ENCODE data around the gene HAGHL. TPM values are rescaled to one million over a fixed set of nuclear protein-coding genes. Genes with fewer than 3 reads are reported as not detected.

HAGHL gene
- total and polyA plus RNA-seq, 2 donors (not counting 1 experiment from before 2014, with no cell fraction given) = 3.7 to 16.3 TPM

DNA sequence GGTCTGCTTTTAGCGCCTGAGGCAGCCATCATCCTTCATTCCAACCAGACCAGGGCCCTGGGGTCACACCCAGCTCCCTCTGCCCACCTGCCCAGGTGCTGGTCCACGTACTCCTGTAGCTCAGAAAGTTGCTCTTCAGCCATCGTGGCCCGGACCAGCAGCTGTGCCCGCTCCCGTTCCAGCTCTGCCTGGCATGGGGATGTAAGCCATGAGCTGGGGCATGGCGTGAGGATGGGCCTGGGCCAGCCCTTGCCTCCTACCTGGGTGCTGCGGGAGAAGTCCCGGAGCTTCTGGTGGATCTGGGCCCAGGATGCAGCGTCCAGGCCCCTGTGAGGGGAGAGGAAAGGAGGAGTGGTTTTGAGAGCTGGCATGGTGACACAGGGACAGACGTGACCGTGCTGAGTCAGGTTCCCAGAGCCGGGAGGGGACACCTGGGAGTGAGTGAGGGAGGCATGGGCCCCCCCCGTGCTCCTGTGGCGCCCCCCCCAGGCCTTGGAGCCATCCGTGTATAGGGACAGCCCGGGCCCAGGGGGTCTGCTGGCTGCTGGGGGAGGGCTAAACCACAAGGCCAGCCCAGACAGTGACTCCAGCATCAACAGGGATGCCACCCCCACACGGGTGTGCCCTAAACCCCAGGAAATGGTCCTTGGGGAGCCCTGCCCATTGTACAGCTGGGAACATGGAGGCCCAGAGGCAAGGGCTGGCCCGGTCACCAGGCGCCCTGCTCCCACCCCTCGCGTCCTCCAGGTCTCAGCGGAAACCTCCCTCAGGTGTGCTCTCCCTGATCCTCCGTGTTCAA, 3.9 kb upstream of the HAGHL start:
- no peak overlapping the region for H3K4me2 ChIP-seq (ENCODE audit: extremely low read depth, insufficient read depth, low read length)
- H3K27me3 ChIP-seq (ENCODE audit: control insufficient read depth, insufficient read depth, low read length) = no peaks in the 10 kb centered on the region
- H3K27ac ChIP-seq (ENCODE audit: insufficient read depth, low read length) = no peak overlapping the region
- H2AFZ ChIP-seq (ENCODE audit: low read length) = no peak overlapping the region
- TF ChIP-seq EZH2 (IDR thresholded peaks at IDR 0.05; ENCODE audit: low read length, missing control alignments) = no peak
- TF ChIP-seq, protein P1, sequence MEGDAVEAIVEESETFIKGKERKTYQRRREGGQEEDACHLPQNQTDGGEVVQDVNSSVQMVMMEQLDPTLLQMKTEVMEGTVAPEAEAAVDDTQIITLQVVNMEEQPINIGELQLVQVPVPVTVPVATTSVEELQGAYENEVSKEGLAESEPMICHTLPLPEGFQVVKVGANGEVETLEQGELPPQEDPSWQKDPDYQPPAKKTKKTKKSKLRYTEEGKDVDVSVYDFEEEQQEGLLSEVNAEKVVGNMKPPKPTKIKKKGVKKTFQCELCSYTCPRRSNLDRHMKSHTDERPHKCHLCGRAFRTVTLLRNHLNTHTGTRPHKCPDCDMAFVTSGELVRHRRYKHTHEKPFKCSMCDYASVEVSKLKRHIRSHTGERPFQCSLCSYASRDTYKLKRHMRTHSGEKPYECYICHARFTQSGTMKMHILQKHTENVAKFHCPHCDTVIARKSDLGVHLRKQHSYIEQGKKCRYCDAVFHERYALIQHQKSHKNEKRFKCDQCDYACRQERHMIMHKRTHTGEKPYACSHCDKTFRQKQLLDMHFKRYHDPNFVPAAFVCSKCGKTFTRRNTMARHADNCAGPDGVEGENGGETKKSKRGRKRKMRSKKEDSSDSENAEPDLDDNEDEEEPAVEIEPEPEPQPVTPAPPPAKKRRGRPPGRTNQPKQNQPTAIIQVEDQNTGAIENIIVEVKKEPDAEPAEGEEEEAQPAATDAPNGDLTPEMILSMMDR (conservative IDR thresholded peaks at IDR 0.05 in 1 of 2, IDR thresholded peaks at IDR 0.05 in 1 of 2; ENCODE audit: low read depth in 1 of 2, low read length in 2 of 2) = no peak
- no peaks in the 10 kb centered on the region for H4K20me1 ChIP-seq (ENCODE audit: control insufficient read depth, extremely low read depth, insufficient read depth, low read length)
- no peak for DNase-seq (ENCODE audit: low read depth in 2 of 2)
- peaks cover 9% of the 10 kb centered on the region for H3K4me1 ChIP-seq (ENCODE audit: control insufficient read depth, extremely low read depth, insufficient read depth, low read length)
- H3K36me3 ChIP-seq (ENCODE audit: control insufficient read depth, insufficient read depth, low read length) = peaks cover 2% of the 10 kb centered on the region
- H3K9me3 ChIP-seq (ENCODE audit: control insufficient read depth, insufficient read depth, low read depth, low read length) = no peaks in the 10 kb centered on the region
- no peak overlapping the region for H3K4me3 ChIP-seq (replicated peaks in 1 of 4; ENCODE audit: control extremely low read depth in 1 of 4, insufficient read depth in 1 of 4, low read depth in 3 of 4, low read length in 4 of 4)
- H3K79me2 ChIP-seq (ENCODE audit: control insufficient read depth, insufficient read depth, low read length) = no peaks in the 10 kb centered on the region
- H3K9ac ChIP-seq (ENCODE audit: insufficient read depth, low read length) = no peak overlapping the region

DNA sequence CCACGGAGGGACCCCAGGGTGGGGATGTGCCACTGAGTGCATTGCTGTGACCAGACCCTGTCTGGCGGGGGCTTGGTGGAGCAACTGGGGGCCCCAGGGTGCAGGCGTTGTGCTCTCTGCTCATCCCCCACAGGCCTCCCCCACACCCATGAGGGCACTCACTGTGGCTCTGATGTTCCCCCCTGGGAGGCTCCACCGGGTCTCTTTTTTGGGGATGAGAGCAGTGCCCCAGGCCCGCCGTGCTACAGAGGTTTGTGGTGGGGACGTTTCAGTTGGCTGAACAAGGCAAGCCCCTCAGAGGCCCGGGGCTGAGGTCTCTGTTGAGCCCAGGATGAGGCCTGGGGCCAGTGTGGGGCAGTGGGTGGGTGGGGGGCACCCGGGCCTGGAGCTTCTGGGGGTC, 3.2 kb upstream of the HAGHL start:
- Histone ChIP-seq H3K27ac (ENCODE audit: insufficient read depth, low read length) (no peak overlapping the region), H3K4me1 (ENCODE audit: control insufficient read depth, extremely low read depth, insufficient read depth, low read length) (peaks cover 9% of the 10 kb centered on the region), H3K9me3 (ENCODE audit: control insufficient read depth, insufficient read depth, low read depth, low read length) (no peaks in the 10 kb centered on the region), H2AFZ (ENCODE audit: low read length) (no peak overlapping the region), H3K4me2 (ENCODE audit: extremely low read depth, insufficient read depth, low read length) (no peak overlapping the region), H3K79me2 (ENCODE audit: control insufficient read depth, insufficient read depth, low read length) (no peaks in the 10 kb centered on the region), H3K27me3 (ENCODE audit: control insufficient read depth, insufficient read depth, low read length) (no peaks in the 10 kb centered on the region), H4K20me1 (ENCODE audit: control insufficient read depth, extremely low read depth, insufficient read depth, low read length) (no peaks in the 10 kb centered on the region), H3K36me3 (ENCODE audit: control insufficient read depth, insufficient read depth, low read length) (peaks cover 2% of the 10 kb centered on the region), H3K9ac (ENCODE audit: insufficient read depth, low read length) (no peak overlapping the region), H3K4me3 (replicated peaks in 1 of 4; ENCODE audit: control extremely low read depth in 1 of 4, insufficient read depth in 1 of 4, low read depth in 3 of 4, low read length in 4 of 4) (no peak overlapping the region)
- TF ChIP-seq EZH2 (IDR thresholded peaks at IDR 0.05; ENCODE audit: low read length, missing control alignments) = no peak
- TF ChIP-seq, protein P1 (conservative IDR thresholded peaks at IDR 0.05 in 1 of 2, IDR thresholded peaks at IDR 0.05 in 1 of 2; ENCODE audit: low read depth in 1 of 2, low read length in 2 of 2) = no peak
- DNase-seq (ENCODE audit: low read depth in 2 of 2) = no peak

DNA sequence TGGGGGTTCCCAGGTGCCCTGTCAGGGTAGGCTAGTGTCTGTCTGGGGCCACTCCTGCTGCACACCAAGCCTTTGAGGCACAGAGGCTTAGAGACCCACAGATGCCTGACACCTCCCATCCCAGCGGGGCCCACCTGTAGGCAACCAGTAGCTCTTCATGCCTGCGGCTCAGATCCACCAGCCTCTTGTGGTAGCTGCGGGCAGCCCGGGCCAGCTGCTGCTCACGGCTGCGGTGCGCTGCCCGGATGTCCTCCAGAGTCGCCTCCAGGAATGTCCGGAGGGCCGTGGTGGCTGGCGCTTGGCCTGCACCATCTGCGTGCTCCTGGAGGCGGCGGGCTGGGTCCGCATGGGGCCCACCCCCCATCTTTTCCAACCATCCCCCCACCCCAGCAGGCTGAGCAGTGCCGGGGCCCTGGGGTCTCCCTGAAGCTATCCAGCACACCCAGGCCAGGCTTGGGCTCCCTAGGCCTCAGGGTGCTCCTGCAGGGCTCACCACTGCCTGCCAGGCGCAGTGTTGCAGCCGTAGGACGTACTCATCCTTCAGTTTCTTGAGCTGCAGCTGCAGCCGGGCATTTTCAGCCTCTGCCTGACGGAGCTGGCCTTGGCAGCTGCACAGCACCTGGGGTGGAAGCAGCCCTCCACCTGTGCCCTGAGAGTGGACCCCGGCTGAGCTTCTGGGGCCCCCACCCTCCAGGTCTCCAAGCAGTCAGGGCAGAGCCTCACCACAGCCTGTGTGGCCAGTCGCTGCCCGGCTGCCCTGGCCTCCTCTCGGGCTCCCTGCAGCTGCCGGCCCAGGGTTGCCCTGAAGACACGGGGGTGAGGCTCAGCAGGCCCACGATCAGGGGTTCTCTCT, 2.5 kb upstream of the HAGHL start:
- no peak overlapping the region for H2AFZ ChIP-seq (ENCODE audit: low read length)
- no peak overlapping the region for H3K4me2 ChIP-seq (ENCODE audit: extremely low read depth, insufficient read depth, low read length)
- H3K4me3 ChIP-seq (replicated peaks in 1 of 4; ENCODE audit: control extremely low read depth in 1 of 4, insufficient read depth in 1 of 4, low read depth in 3 of 4, low read length in 4 of 4) = no peak overlapping the region
- H3K36me3 ChIP-seq (ENCODE audit: control insufficient read depth, insufficient read depth, low read length) = peaks cover 2% of the 10 kb centered on the region
- H3K9me3 ChIP-seq (ENCODE audit: control insufficient read depth, insufficient read depth, low read depth, low read length) = no peaks in the 10 kb centered on the region
- H3K4me1 ChIP-seq (ENCODE audit: control insufficient read depth, extremely low read depth, insufficient read depth, low read length) = peaks cover 6% of the 10 kb centered on the region
- no peak for DNase-seq (ENCODE audit: low read depth in 2 of 2)
- no peaks in the 10 kb centered on the region for H4K20me1 ChIP-seq (ENCODE audit: control insufficient read depth, extremely low read depth, insufficient read depth, low read length)
- no peaks in the 10 kb centered on the region for H3K27me3 ChIP-seq (ENCODE audit: control insufficient read depth, insufficient read depth, low read length)
- H3K27ac ChIP-seq (ENCODE audit: insufficient read depth, low read length) = no peak overlapping the region
- no peaks in the 10 kb centered on the region for H3K79me2 ChIP-seq (ENCODE audit: control insufficient read depth, insufficient read depth, low read length)
- no peak overlapping the region for H3K9ac ChIP-seq (ENCODE audit: insufficient read depth, low read length)
- TF ChIP-seq, protein P1 (conservative IDR thresholded peaks at IDR 0.05 in 1 of 2, IDR thresholded peaks at IDR 0.05 in 1 of 2; ENCODE audit: low read depth in 1 of 2, low read length in 2 of 2) = no peak
- no peak for TF ChIP-seq EZH2 (IDR thresholded peaks at IDR 0.05; ENCODE audit: low read length, missing control alignments)

Data from fibroblast of lung (primary cell).